ENCODE results near the gene GALNT1.

- TF ChIP-seq RFX5 (IDR thresholded peaks at IDR 0.05; ENCODE audit: low read depth, low read length) = no peak
- no peak for TF ChIP-seq POLR2A (IDR thresholded peaks at IDR 0.05; ENCODE audit: low read depth, low read length)
- TF ChIP-seq, protein P1, sequence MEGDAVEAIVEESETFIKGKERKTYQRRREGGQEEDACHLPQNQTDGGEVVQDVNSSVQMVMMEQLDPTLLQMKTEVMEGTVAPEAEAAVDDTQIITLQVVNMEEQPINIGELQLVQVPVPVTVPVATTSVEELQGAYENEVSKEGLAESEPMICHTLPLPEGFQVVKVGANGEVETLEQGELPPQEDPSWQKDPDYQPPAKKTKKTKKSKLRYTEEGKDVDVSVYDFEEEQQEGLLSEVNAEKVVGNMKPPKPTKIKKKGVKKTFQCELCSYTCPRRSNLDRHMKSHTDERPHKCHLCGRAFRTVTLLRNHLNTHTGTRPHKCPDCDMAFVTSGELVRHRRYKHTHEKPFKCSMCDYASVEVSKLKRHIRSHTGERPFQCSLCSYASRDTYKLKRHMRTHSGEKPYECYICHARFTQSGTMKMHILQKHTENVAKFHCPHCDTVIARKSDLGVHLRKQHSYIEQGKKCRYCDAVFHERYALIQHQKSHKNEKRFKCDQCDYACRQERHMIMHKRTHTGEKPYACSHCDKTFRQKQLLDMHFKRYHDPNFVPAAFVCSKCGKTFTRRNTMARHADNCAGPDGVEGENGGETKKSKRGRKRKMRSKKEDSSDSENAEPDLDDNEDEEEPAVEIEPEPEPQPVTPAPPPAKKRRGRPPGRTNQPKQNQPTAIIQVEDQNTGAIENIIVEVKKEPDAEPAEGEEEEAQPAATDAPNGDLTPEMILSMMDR (conservative IDR thresholded peaks at IDR 0.05; ENCODE audit: low read depth, low read length) = no peak
- TF ChIP-seq, protein P2, sequence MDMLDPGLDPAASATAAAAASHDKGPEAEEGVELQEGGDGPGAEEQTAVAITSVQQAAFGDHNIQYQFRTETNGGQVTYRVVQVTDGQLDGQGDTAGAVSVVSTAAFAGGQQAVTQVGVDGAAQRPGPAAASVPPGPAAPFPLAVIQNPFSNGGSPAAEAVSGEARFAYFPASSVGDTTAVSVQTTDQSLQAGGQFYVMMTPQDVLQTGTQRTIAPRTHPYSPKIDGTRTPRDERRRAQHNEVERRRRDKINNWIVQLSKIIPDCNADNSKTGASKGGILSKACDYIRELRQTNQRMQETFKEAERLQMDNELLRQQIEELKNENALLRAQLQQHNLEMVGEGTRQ (IDR thresholded peaks at IDR 0.05; ENCODE audit: low read depth, low read length) = no peak
- TF ChIP-seq RAD21 (IDR thresholded peaks at IDR 0.05; ENCODE audit: low read length) = no peak
- no peak for TF ChIP-seq ELK1 (IDR thresholded peaks at IDR 0.05; ENCODE audit: borderline replicate concordance, low read depth, low read length)
- no peak for TF ChIP-seq MXI1 (IDR thresholded peaks at IDR 0.05; ENCODE audit: borderline replicate concordance, low read depth, low read length)
- no peak for TF ChIP-seq MAZ (IDR thresholded peaks at IDR 0.05; ENCODE audit: borderline replicate concordance, low read depth, low read length)
- no peak for TF ChIP-seq CEBPB (IDR thresholded peaks at IDR 0.05; ENCODE audit: low read depth, low read length)
- no peak for TF ChIP-seq MAFK (IDR thresholded peaks at IDR 0.05; ENCODE audit: low read depth, low read length)
- TF ChIP-seq SMC3 (IDR thresholded peaks at IDR 0.05; ENCODE audit: low read depth, low read length) = no peak
Observed at GRCh38 chr18:35743916-35744315, 162.4 kb downstream of the GALNT1 start.
